IPS DF 6.9 (cell line): Measurements from ENCODE around the gene MAP2K2.
"Not testable (repeated sequence)": the region's sequence is repeated elsewhere in the genome, so short reads cannot be mapped to it uniquely, and the experiment has no call there.

Experiments
- DNase-seq: peaks from one replicate; pipeline ENCODE4 v3.0.0-alpha.2; 2013; ENCODE audit warnings: low read depth, low spot score
- H3K27ac ChIP-seq: one replicate; pipeline ENCODE4 v1.5.1; 2013; ENCODE audit warnings: low read length, control low read depth
- H3K27me3 ChIP-seq: 2 replicates; pipeline ENCODE4 v1.6.1; 2013; ENCODE audit warnings: mild to moderate bottlenecking, low read length; ENCODE audit not compliant: control insufficient read depth, insufficient read depth
- H3K36me3 ChIP-seq: 2 replicates; pipeline ENCODE4 v1.6.1; 2013; ENCODE audit warnings: low read length; ENCODE audit not compliant: control insufficient read depth, insufficient read depth
- H3K4me1 ChIP-seq: 2 replicates; pipeline ENCODE4 v1.6.1; 2013; ENCODE audit warnings: low read length; ENCODE audit not compliant: control insufficient read depth, insufficient read depth
- H3K4me3 ChIP-seq: 2 replicates; pipeline ENCODE4 v1.5.1; 2013; ENCODE audit warnings: mild to moderate bottlenecking, low read length
- H3K9me3 ChIP-seq: 2 replicates; pipeline ENCODE4 v1.6.1; 2013; ENCODE audit warnings: low read length, inconsistent platforms; ENCODE audit not compliant: control insufficient read depth, insufficient read depth
- WGBS: extraction: QIAGEN DNeasy Blood & Tissue Kit; methylation state at CpG from one replicate; pipeline ENCODE4 v1.1.7; 2013; ENCODE audit warnings: mixed read lengths, missing lambda C conversion rate; ENCODE audit not compliant: insufficient read length, insufficient coverage; 5-methylcytosine and 5-hydroxymethylcytosine counted together

MAP2K2 gene

DNA sequence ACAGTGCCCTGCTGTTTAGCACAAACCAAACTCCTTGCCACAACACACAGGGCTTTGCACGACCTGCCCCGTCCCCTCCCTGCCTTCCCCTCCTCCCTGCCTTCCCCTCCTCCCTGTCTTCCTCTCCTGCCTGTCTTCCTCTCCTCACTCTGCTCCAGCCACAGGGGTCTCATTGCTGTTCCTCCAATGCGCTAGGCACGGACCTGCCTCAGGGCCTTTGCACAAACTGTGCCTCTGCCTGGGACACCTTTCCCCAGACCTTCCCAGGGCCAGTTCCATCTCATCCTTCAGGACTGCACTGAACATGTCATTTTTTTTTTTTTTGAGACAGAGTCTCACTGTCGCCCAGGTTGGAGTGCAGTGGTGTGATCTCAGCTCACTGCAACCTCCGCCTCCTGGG lies 27.7 kb upstream of the MAP2K2 start:
- Histone ChIP-seq H3K27me3 (no peaks in the 10 kb centered on the region), H3K36me3 (no peaks in the 10 kb centered on the region), H3K4me3 (no peak overlapping the region), H3K9me3 (no peaks in the 10 kb centered on the region), H3K4me1 (no peaks in the 10 kb centered on the region), H3K27ac (no peak overlapping the region)
- DNase-seq: no peak
- WGBS: no CpG with 5 or more reads among the region's 6 CpGs

DNA sequence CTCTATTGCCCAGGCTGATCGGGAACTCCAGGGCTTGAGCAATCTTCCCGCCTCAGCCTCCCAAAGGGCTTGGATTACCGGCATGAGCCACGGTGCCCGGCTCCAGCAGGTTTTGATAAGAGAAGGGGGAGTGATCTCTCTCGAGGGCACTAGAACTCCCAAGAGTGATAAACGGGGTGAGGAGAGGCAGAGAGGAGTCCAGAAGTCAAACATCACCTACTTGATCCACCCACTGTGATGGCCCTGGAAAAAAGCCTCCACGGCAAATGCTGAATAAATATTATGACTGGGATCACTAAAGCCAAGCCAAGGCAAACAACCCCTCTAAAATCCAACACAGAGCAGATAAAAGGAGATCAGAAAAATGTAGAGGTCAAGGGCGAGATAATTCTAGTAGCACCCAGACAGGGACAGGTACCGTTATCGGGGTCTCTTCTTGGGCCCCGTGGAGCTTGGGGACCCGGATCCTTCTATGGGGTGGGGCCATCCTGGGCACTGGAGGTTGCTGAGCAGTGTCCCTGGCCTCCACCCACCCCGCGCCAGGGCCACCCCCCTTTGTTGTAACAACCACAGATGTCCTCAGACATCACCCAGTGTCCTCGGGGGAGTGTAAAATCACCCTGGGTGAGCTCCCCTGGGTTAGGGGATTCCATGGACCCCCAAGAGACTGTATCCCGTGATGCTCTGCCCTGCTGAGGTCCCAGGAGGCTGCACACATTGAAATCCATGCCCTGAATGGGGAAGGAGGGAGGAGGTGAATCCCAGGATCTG lies 25.8 kb upstream of the MAP2K2 start:
- peaks cover 1% of the 10 kb centered on the region; the same call in 1 of the 2 replicates for H3K4me1 ChIP-seq
- H3K27ac ChIP-seq: no peak overlapping the region
- no CpG with 5 or more reads among the region's 17 CpGs for WGBS
- H3K27me3 ChIP-seq: no peaks in the 10 kb centered on the region
- H3K9me3 ChIP-seq: no peaks in the 10 kb centered on the region
- no peak for DNase-seq
- H3K4me3 ChIP-seq: no peak overlapping the region
- no peaks in the 10 kb centered on the region for H3K36me3 ChIP-seq

GRCh38 chr19:4144666-4145249 lies 20.8 kb upstream of the MAP2K2 start:
- DNase-seq: no peak
- no peaks in the 10 kb centered on the region for H3K9me3 ChIP-seq
- no CpG with 5 or more reads among the region's 7 CpGs for WGBS
- H3K36me3 ChIP-seq: no peaks in the 10 kb centered on the region
- no peak overlapping the region for H3K4me3 ChIP-seq
- H3K27me3 ChIP-seq: no peaks in the 10 kb centered on the region
- H3K4me1 ChIP-seq: peaks cover 1% of the 10 kb centered on the region; the same call in 1 of the 2 replicates
- H3K27ac ChIP-seq: no peak overlapping the region

DNA sequence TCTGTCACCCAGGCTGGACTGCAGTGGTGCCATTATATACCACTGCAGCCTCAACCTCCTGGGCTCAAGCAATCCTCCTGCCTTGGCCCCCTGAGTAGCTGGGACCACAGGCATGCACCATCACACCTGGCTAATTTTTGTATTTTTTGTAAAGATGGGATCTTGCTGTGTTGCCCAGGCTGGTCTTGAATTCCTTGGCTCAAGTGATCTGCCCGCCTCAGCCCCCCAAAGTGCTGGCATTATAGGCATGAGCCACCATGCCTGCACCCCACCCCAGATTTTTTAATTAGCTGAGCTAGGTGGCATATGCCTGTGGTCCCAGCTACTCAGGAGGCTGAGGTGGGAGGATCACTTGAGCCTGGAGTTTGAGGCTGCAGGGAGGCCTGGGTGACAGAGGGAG lies 19.0 kb upstream of the MAP2K2 start:
- WGBS: no CpG with 5 or more reads among the region's 1 CpG

GRCh38 chr19:4140237-4140711 lies 16.4 kb upstream of the MAP2K2 start:
- DNase-seq: peak; percentile 67

More for the DNA sequence above, 19.0 kb upstream of the MAP2K2 start:
- not testable (repeated sequence) for H3K36me3 ChIP-seq, H3K4me1 ChIP-seq, H3K4me3 ChIP-seq, H3K27me3 ChIP-seq, DNase-seq, H3K9me3 ChIP-seq, H3K27ac ChIP-seq

GRCh38 chr19:4139614-4140236 lies 15.8 kb upstream of the MAP2K2 start:
- no peaks in the 10 kb centered on the region for H3K27me3 ChIP-seq
- no peak overlapping the region for H3K4me3 ChIP-seq
- DNase-seq: peak; percentile 60
- H3K9me3 ChIP-seq: no peaks in the 10 kb centered on the region
- H3K27ac ChIP-seq: no peak overlapping the region
- no peaks in the 10 kb centered on the region for H3K4me1 ChIP-seq
- WGBS: no CpG with 5 or more reads among the region's 14 CpGs
- H3K36me3 ChIP-seq: no peaks in the 10 kb centered on the region

More at GRCh38 chr19:4140237-4140711, 16.4 kb upstream of the MAP2K2 start:
- Histone ChIP-seq H3K27ac (no peak overlapping the region), H3K9me3 (no peaks in the 10 kb centered on the region), H3K4me1 (peaks cover 1% of the 10 kb centered on the region; the same call in 1 of the 2 replicates), H3K4me3 (no peak overlapping the region), H3K36me3 (no peaks in the 10 kb centered on the region), H3K27me3 (no peaks in the 10 kb centered on the region)
- no CpG with 5 or more reads among the region's 12 CpGs for WGBS

DNA sequence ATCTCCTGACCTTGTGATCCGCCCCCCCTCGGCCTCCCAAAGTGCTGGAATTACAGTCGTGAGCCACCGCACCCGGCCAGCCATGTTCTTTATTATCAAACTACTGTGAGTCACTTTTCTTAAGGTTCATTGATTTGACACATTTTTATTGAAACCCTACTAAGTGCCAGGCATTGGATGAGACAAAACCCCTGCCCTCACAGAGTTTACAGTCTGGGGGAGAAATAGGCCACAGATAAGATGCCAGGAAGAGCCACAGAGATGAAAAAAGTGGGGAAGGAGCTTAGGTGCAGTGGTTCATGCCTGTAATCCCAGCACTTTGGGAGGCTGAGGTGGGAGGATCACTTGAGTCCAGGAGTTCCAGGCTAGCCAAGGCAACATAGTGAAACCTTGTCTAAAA lies 14.5 kb upstream of the MAP2K2 start:
- Histone ChIP-seq H3K9me3 (no peaks in the 10 kb centered on the region), H3K4me1 (no peaks in the 10 kb centered on the region), H3K27ac (no peak overlapping the region), H3K36me3 (no peaks in the 10 kb centered on the region), H3K4me3 (no peak overlapping the region), H3K27me3 (no peaks in the 10 kb centered on the region)
- WGBS: no CpG with 5 or more reads among the region's 5 CpGs
- DNase-seq: no peak

GRCh38 chr19:4136680-4137088 lies 12.8 kb upstream of the MAP2K2 start:
- H3K4me3 ChIP-seq: no peak overlapping the region
- no peaks in the 10 kb centered on the region for H3K9me3 ChIP-seq
- H3K27me3 ChIP-seq: no peaks in the 10 kb centered on the region
- H3K27ac ChIP-seq: no peak overlapping the region
- H3K36me3 ChIP-seq: no peaks in the 10 kb centered on the region
- no CpG with 5 or more reads among the region's 8 CpGs for WGBS
- no peaks in the 10 kb centered on the region for H3K4me1 ChIP-seq
- DNase-seq: no peak

- not testable (repeated sequence) for H3K36me3 ChIP-seq, DNase-seq, H3K4me1 ChIP-seq, H3K4me3 ChIP-seq, H3K9me3 ChIP-seq, H3K27ac ChIP-seq, H3K27me3 ChIP-seq
- WGBS: no CpG with 5 or more reads among the region's 9 CpGs
Observed at GRCh38 chr19:4135386-4135785, 11.5 kb upstream of the MAP2K2 start.

- no CpG with 5 or more reads among the region's 6 CpGs for WGBS
- no peaks in the 10 kb centered on the region for H3K9me3 ChIP-seq
- H3K36me3 ChIP-seq: no peaks in the 10 kb centered on the region
- DNase-seq: no peak
- no peak overlapping the region for H3K4me3 ChIP-seq
- H3K27me3 ChIP-seq: no peaks in the 10 kb centered on the region
- H3K27ac ChIP-seq: no peak overlapping the region
- H3K4me1 ChIP-seq: no peaks in the 10 kb centered on the region
Observed at GRCh38 chr19:4134351-4134750, 10.4 kb upstream of the MAP2K2 start.
